SH-SY5Y (cell line): ENCODE results near the gene RALGDS.

Experiments
- GATA2 ChIP-seq: IDR thresholded peaks from 2 replicates; pipeline ENCODE4 v1.6.1; 2011; ENCODE audit warnings: mild to moderate bottlenecking, low read depth, low read length
- GATA3 ChIP-seq: IDR thresholded peaks from 2 replicates; pipeline ENCODE4 v1.6.1; 2011; ENCODE audit warnings: low read depth, mild to moderate bottlenecking, low read length, moderate library complexity

GRCh38 chr9:133116346-133117231 is 4.5 kb downstream of the RALGDS start:
- TF ChIP-seq GATA2 (no peak), GATA3 (no peak)
